Endodermal cell (in vitro differentiated cells): ENCODE data around the gene FTCD. TPM values are rescaled to one million over a fixed set of nuclear protein-coding genes. Genes with fewer than 3 reads are reported as not detected.

Source experiments
- DNase-seq: peaks from one replicate; pipeline ENCODE4 v3.0.0-alpha.2; 2017
- H3K27ac ChIP-seq: 2 replicates; pipeline ENCODE4 v1.5.1; 2013; ENCODE audit warnings: mild to moderate bottlenecking, low read depth, low read length, moderate library complexity
- H3K27me3 ChIP-seq: 2 replicates; pipeline ENCODE4 v1.6.1; 2013; ENCODE audit warnings: mild to moderate bottlenecking, low read length, moderate library complexity; ENCODE audit not compliant: insufficient read depth, control insufficient read depth, poor library complexity, severe bottlenecking
- H3K36me3 ChIP-seq: 2 replicates; pipeline ENCODE4 v1.7.0; 2013; ENCODE audit warnings: mild to moderate bottlenecking, low read length, moderate library complexity; ENCODE audit not compliant: control insufficient read depth, insufficient read depth
- H3K4me1 ChIP-seq: one replicate; pipeline ENCODE4 v1.7.0; 2013; ENCODE audit warnings: low read length; ENCODE audit not compliant: control insufficient read depth, insufficient read depth
- H3K4me3 ChIP-seq: 2 replicates; pipeline ENCODE4 v1.5.1; 2013; ENCODE audit warnings: mild to moderate bottlenecking, low read length, moderate library complexity
- H3K9ac ChIP-seq: 2 replicates; pipeline ENCODE4 v1.6.1; 2013; ENCODE audit warnings: mild to moderate bottlenecking, low read length, moderate library complexity; ENCODE audit not compliant: poor library complexity, severe bottlenecking; ENCODE audit errors: extremely low read depth
- H3K9me3 ChIP-seq: 2 replicates; pipeline ENCODE4 v1.6.1; 2013; ENCODE audit warnings: mild to moderate bottlenecking, low read length, moderate library complexity; ENCODE audit not compliant: control insufficient read depth
- H3K27ac Mint-ChIP-seq: 2 replicates; pipeline ENCODE4 v1.8.0; 2020; ENCODE audit warnings: mixed read lengths
- H3K27me3 Mint-ChIP-seq: 2 replicates; pipeline ENCODE4 v1.8.0; 2021; ENCODE audit warnings: mild to moderate bottlenecking, mixed read lengths; ENCODE audit not compliant: insufficient read depth
- H3K36me3 Mint-ChIP-seq: 2 replicates; pipeline ENCODE4 v1.8.0; 2020; ENCODE audit warnings: low read depth, mixed read lengths
- H3K4me1 Mint-ChIP-seq: 2 replicates; pipeline ENCODE4 v1.8.0; 2020; ENCODE audit warnings: mixed read lengths
- H3K4me3 Mint-ChIP-seq: 2 replicates; pipeline ENCODE4 v1.8.0; 2020; ENCODE audit warnings: mild to moderate bottlenecking, moderate library complexity, mixed read lengths
- H3K9me3 Mint-ChIP-seq: 2 replicates; pipeline ENCODE4 v1.8.0; 2020; ENCODE audit warnings: mild to moderate bottlenecking, mixed read lengths
- WGBS, 2 experiments: methylation state at CpG; one replicate each; pipeline versions ENCODE4 v1.1.5 to v1.1.7; 2013; ENCODE audit warnings: missing lambda C conversion rate in 2 of 2, mixed read lengths in 1 of 2; ENCODE audit not compliant: insufficient coverage in 1 of 2, insufficient read length in 1 of 2; 5-methylcytosine and 5-hydroxymethylcytosine counted together
- total RNA-seq, 2 donors: library from RNA; stranded (reverse); fragmentation: NEBNext Ultra II Directional in 1 of 2; extraction: Animal tissue kit (Norgen Biotek cat#: 25700) in 1 of 2; gene quantifications; 2 replicates in 1 of 2; 3 replicates in 1 of 2; pipeline ENCODE4 v1.2.1, GENCODE V29; 2021
- TF ChIP-seq, protein P1 (sequence below): fragments of 200-600 bp; sonication (generic); conservative IDR thresholded peaks from 2 replicates; pipeline ENCODE4 v1.5.0; 2021; ENCODE audit warnings: antibody characterized with exemption, mild to moderate bottlenecking

FTCD gene
- total RNA-seq, 2 donors from 2014 or later = 3.5 to 4.6 TPM

DNA sequence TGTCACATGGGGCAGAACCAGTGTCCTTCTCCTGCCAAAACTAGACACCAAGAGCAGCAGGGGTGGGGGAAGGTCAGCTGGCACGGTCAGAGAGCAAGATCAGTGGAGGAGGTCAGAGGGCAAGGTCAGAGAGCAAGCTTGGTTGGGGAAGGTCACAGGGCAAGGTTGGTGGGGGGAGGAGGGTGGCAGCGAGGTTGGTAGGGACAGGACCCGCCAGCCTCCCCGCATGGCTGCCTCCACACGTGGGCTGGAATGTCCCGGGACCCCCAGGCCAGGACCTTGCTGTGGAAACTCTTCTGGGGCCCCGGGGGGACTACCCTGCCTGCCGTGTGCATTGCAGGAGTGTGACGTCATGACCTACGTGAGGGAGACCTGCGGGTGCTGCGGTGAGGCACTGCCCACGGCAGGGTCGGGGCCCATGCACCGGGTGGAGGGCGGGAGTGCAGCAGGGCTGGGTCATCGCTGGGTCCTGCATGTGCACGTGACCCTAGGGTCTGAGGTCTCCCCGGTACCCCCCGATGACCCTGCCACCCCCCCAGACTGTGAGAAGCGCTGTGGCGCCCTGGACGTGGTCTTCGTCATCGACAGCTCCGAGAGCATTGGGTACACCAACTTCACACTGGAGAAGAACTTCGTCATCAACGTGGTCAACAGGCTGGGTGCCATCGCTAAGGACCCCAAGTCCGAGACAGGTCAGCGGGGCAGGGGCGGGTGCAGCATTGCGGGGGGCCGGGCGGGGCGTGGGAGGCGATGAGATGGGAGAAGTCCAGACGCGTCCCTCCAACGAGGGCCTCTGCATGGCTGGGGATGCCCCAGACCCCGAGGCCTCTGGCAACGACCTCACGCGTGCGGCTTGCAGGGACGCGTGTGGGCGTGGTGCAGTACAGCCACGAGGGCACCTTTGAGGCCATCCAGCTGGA lies 30.2 kb downstream of the FTCD start:
- no peaks in the 10 kb centered on the region for H3K27me3 ChIP-seq
- WGBS, 2 experiments = 94 to 97% methylated on average over 46 to 49 of the region's 49 CpGs

DNA sequence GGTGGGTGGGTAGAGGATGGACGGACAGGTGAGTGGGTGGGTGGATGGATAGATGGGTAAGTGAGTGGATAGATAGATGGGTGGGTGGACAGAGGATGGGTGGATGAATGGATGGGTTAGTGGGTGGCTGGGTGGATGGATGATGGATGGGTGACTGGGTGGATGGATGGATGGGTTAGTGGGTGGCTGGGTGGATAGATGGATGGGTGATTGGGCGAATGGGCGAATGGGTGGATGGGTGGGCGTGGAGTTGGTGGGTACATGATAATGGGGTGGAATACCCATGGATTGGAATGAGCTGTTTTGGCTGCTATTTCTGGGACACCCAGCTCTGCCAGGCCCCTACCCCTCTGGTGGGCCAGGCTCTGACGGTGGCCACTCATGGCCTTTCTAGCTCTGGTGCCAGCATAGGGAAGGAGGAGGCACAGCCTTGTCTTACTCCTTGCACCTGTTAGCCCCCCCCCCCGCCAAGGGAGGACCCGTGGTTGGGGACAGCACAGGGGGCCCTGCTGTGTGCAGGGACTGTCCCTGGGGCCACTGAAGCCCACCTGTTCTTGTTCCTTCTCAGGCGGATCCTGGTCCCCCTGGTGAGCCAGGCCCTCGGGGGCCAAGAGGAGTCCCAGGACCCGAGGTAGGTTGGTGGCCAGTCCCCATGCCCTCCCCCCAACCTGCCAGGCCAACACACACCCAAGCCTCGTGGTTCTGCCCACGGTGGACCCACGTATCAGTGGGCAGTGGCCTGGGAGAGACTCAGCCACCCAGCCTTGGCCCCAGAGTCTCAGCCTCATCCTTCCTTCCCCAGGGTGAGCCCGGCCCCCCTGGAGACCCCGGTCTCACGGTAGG lies 31.1 kb downstream of the FTCD start:
- Mint-ChIP-seq H3K27me3 (no peaks in the 10 kb centered on the region), H3K4me1 (no peaks in the 10 kb centered on the region), H3K36me3 (peaks cover 35% of the 10 kb centered on the region), H3K4me3 (no peak overlapping the region), H3K9me3 (no peaks in the 10 kb centered on the region), H3K27ac (no peak overlapping the region)
- TF ChIP-seq, protein P1, sequence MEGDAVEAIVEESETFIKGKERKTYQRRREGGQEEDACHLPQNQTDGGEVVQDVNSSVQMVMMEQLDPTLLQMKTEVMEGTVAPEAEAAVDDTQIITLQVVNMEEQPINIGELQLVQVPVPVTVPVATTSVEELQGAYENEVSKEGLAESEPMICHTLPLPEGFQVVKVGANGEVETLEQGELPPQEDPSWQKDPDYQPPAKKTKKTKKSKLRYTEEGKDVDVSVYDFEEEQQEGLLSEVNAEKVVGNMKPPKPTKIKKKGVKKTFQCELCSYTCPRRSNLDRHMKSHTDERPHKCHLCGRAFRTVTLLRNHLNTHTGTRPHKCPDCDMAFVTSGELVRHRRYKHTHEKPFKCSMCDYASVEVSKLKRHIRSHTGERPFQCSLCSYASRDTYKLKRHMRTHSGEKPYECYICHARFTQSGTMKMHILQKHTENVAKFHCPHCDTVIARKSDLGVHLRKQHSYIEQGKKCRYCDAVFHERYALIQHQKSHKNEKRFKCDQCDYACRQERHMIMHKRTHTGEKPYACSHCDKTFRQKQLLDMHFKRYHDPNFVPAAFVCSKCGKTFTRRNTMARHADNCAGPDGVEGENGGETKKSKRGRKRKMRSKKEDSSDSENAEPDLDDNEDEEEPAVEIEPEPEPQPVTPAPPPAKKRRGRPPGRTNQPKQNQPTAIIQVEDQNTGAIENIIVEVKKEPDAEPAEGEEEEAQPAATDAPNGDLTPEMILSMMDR = no peak
- Histone ChIP-seq H3K4me3 (no peak overlapping the region), H3K9ac (no peak overlapping the region), H3K36me3 (peaks cover 46% of the 10 kb centered on the region), H3K4me1 (no peaks in the 10 kb centered on the region), H3K27me3 (no peaks in the 10 kb centered on the region), H3K27ac (no peak overlapping the region), H3K9me3 (no peaks in the 10 kb centered on the region)
- peak; percentile 30 for DNase-seq
- WGBS, 2 experiments = 92 to 93% methylated on average over 8 to 16 of the region's 16 CpGs

More for the DNA sequence above, 30.2 kb downstream of the FTCD start:
- Histone ChIP-seq H3K9me3 (no peaks in the 10 kb centered on the region), H3K4me1 (no peaks in the 10 kb centered on the region), H3K27ac (no peak overlapping the region), H3K4me3 (no peak overlapping the region), H3K36me3 (peaks cover 37% of the 10 kb centered on the region), H3K9ac (no peak overlapping the region)
- no peak overlapping the region for H3K27ac Mint-ChIP-seq
- H3K9me3 Mint-ChIP-seq = no peaks in the 10 kb centered on the region
- H3K4me3 Mint-ChIP-seq = no peak overlapping the region
- peak; percentile 32 for DNase-seq
- no peaks in the 10 kb centered on the region for H3K4me1 Mint-ChIP-seq
- H3K36me3 Mint-ChIP-seq = peaks cover 32% of the 10 kb centered on the region
- TF ChIP-seq, protein P1 = no peak
- no peaks in the 10 kb centered on the region for H3K27me3 Mint-ChIP-seq

DNA sequence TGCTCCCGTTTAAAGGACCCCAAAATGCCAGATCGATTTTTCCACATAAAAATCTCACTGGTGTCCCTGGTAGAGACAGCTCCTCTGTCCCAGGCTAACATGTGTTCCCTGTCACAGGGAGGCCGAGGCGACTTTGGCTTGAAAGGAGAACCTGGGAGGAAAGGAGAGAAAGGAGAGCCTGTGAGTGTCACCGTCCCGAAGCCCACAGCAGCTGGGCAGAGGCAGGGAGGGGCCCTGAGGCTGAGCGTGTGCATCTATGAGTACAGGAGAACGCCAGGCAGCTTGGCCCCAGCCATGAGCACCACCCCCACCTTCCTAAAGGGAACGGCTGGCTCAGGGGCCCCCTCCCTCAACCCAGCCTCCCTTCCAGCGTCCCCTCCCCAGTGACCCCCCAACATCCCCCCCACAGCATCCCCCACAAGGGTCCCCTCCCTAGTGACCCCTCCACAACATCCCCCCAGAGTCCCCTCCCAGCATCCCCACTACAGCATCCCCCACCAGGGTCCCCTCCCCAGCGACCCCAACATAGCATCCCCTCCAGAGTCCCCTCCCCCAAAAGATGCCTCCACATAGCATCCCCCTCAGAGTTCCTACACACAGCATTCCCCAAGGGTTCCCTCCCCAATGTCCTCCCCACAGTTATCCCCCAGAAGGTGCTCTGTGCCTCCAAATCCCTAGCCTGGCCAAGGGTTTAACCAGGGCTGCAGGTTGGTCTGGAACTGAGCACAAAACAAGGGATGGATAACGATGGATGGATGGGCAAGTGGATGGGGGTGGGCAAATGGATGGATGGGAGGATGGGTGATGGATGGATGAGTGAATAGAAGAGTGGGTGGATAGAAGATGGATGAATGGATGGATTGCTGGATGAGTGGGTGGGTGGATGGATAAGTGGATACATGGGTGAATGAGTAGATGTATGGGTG lies 32.4 kb downstream of the FTCD start:
- H3K4me1 ChIP-seq = no peaks in the 10 kb centered on the region
- Mint-ChIP-seq H3K27me3 (no peaks in the 10 kb centered on the region), H3K4me3 (no peak overlapping the region), H3K27ac (no peak overlapping the region), H3K36me3 (peaks cover 35% of the 10 kb centered on the region), H3K4me1 (no peaks in the 10 kb centered on the region), H3K9me3 (no peaks in the 10 kb centered on the region)
- WGBS, 2 experiments = 91% methylated on average over 8 to 11 of the region's 12 CpGs
- H3K27me3 ChIP-seq = no peaks in the 10 kb centered on the region
- no peak overlapping the region for H3K9ac ChIP-seq
- no peak overlapping the region for H3K27ac ChIP-seq
- DNase-seq = no peak
- TF ChIP-seq, protein P1 = no peak
- H3K36me3 ChIP-seq = peaks cover 52% of the 10 kb centered on the region
- H3K9me3 ChIP-seq = no peaks in the 10 kb centered on the region
- no peak overlapping the region for H3K4me3 ChIP-seq
